ENCODE measurements around the gene PCGF1.

PCGF1 gene

GRCh38 chr2:74514368-74515270, 7.1 kb upstream of the PCGF1 start, which contains the start of gene TLX2:
TLX2 (plus strand) TSS chr2:74514450; CDS start chr2:74514807, 357 bp downstream.
- DNase-seq: no peak

GRCh38 chr2:74513605-74514367, 6.3 kb upstream of the PCGF1 start:
- no peak for DNase-seq

GRCh38 chr2:74512744-74513604, 5.5 kb upstream of the PCGF1 start:
- no peak for DNase-seq

- DNase-seq: no peak
Measured at GRCh38 chr2:74511104-74511989, 3.9 kb upstream of the PCGF1 start.

GRCh38 chr2:74510272-74510671, 2.8 kb upstream of the PCGF1 start:
- DNase-seq: no peak

GRCh38 chr2:74507926-74508520, 528 bp upstream of the PCGF1 start:
- DNase-seq: no peak

GRCh38 chr2:74505448-74506246, 1.8 kb downstream of the PCGF1 start:
- DNase-seq: no peak

- no peak for DNase-seq
Measured at GRCh38 chr2:74504591-74504990, 2.9 kb downstream of the PCGF1 start.

GRCh38 chr2:74503506-74504475, 3.7 kb downstream of the PCGF1 start:
- no peak for DNase-seq

- peak; percentile 62 for DNase-seq
Measured at GRCh38 chr2:74502720-74503505, 4.6 kb downstream of the PCGF1 start.

GRCh38 chr2:74502147-74502719, 5.3 kb downstream of the PCGF1 start:
- DNase-seq: no peak

- no peak for DNase-seq
Measured at GRCh38 chr2:74501335-74502071, 6.0 kb downstream of the PCGF1 start.

GRCh38 chr2:74500578-74500946, 6.9 kb downstream of the PCGF1 start:
- no peak for DNase-seq

GRCh38 chr2:74499940-74500577, 7.4 kb downstream of the PCGF1 start:
- DNase-seq: no peak

GRCh38 chr2:74499267-74499939, 8.1 kb downstream of the PCGF1 start, which contains the start of gene LBX2:
LBX2 (minus strand) TSS chr2:74499603; CDS start chr2:74499537, 66 bp downstream.
- DNase-seq: no peak

All from activated CD4-positive, CD25-positive, alpha-beta regulatory T cell treated with anti-CD3 and anti-CD28 coated beads, Interleukin-2, amount 50 U/mL, for 72 hours (primary cell).